ENCODE data around the gene MINDY4B.

GRCh38 chr3:150899141-150899540 lies 6.1 kb downstream of the MINDY4B start:
- no peak for TF ChIP-seq MEIS1 (CRISPR knock-in tag; IDR thresholded peaks at IDR 0.05; ENCODE audit: borderline replicate concordance)
- TF ChIP-seq, protein P1, sequence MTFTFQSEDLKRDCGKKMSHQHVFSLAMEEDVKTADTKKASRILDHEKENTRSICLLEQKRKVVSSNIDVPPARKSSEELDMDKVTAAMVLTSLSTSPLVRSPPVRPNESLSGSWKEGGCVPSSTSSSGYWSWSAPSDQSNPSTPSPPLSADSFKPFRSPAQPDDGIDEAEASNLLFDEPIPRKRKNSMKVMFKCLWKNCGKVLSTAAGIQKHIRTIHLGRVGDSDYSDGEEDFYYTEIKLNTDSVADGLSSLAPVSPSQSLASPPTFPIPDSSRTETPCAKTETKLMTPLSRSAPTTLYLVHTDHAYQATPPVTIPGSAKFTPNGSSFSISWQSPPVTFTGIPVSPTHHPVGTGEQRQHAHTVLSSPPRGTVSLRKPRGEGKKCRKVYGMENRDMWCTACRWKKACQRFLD (tag by site-specific recombination; IDR thresholded peaks at IDR 0.05), result no peak
- no peak for TF ChIP-seq CTCF (tag by site-specific recombination; IDR thresholded peaks at IDR 0.05)
- no peak for TF ChIP-seq ZNF274 (IDR thresholded peaks at IDR 0.05; ENCODE audit: low read length)
- no peak for TF ChIP-seq ZNF274 (tag by site-specific recombination; IDR thresholded peaks at IDR 0.05; ENCODE audit: borderline replicate concordance)
- TF ChIP-seq ZNF449 (tag by site-specific recombination; IDR thresholded peaks at IDR 0.05), result no peak
- no peak for TF ChIP-seq ZFP37 (tag by site-specific recombination; IDR thresholded peaks at IDR 0.05)
- TF ChIP-seq ZNF324 (tag by site-specific recombination; IDR thresholded peaks at IDR 0.05), result no peak
- TF ChIP-seq ZNF184 (tag by site-specific recombination; IDR thresholded peaks at IDR 0.05), result no peak
- TF ChIP-seq ZNF768 (tag by site-specific recombination; IDR thresholded peaks at IDR 0.05), result no peak
- no peak for TF ChIP-seq ZNF645 (tag by site-specific recombination; IDR thresholded peaks at IDR 0.05)
